Activated naive CD4-positive, alpha-beta T cell treated with anti-CD3 and anti-CD28 coated beads, Interleukin-2, amount 10 ng/mL, durations not matched to agents 7 days and 5 days (primary cell): ENCODE results near the gene LCOR.
A peak's percentile ranks its signal among the peaks of the same experiment; 100 is the strongest.
"Not testable (repeated sequence)": the region's sequence is repeated elsewhere in the genome, so short reads cannot be mapped to it uniquely, and the experiment has no call there.

Experiments
- CTCF ChIA-PET: fragments of 350-600 bp; sonication (Branson Sonifier 250); formaldehyde crosslinking; loops from one replicate; lab custom pipeline; 2021; ENCODE audit warnings: antibody characterized with exemption; lab: Charles Lee
- DNase-seq: peaks from one replicate; pipeline ENCODE4 v3.0.0-alpha.2; 2020
- H3K27ac Mint-ChIP-seq: one replicate; pipeline ENCODE4 v1.8.0; 2021; ENCODE audit warnings: mild to moderate bottlenecking, moderate library complexity, mixed read lengths
- H3K27me3 Mint-ChIP-seq: one replicate; pipeline ENCODE4 v1.8.0; 2021; ENCODE audit warnings: mild to moderate bottlenecking, mixed read lengths
- H3K36me3 Mint-ChIP-seq: one replicate; pipeline ENCODE4 v1.8.0; 2021; ENCODE audit warnings: mixed read lengths
- H3K4me1 Mint-ChIP-seq: one replicate; pipeline ENCODE4 v1.8.0; 2021; ENCODE audit warnings: mixed read lengths
- H3K4me3 Mint-ChIP-seq: one replicate; pipeline ENCODE4 v1.8.0; 2021; ENCODE audit warnings: mild to moderate bottlenecking, moderate library complexity, mixed read lengths
- H3K9me3 Mint-ChIP-seq: one replicate; pipeline ENCODE4 v1.8.0; 2021; ENCODE audit warnings: mixed read lengths

Gene LCOR

DNA sequence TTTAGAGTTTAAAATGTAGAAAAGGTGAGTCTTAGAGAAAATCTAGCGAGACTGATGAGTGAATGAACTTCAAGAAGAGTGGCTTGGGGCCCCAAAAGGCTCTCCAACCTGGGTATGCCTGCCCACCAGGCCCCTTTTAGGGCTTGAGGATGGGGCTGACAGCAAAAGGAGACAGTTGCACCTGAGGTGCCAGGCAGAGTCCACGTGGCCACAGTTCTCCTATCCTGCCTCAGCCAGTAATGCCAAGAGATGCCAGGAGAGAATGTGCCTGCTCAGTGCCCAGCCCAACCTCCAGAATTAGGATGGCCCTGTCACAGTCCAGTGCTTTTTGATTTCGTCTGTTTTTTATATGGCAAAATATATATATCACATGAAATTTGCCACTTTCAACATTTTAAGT lies 197.2 kb downstream of the LCOR start:
- Mint-ChIP-seq H3K4me1 (no peaks in the 10 kb centered on the region), H3K4me3 (no peak overlapping the region), H3K27me3 (peaks cover under 1% of the 10 kb centered on the region), H3K9me3 (no peaks in the 10 kb centered on the region), H3K27ac (no peak overlapping the region), H3K36me3 (no peaks in the 10 kb centered on the region)
- no peak for DNase-seq
- CTCF ChIA-PET, result interaction anchor here (6.2 kb wide), 1 partner anchor 8 kb away, joined by 55 read pairs; no protein-coding TSS in a partner anchor

DNA sequence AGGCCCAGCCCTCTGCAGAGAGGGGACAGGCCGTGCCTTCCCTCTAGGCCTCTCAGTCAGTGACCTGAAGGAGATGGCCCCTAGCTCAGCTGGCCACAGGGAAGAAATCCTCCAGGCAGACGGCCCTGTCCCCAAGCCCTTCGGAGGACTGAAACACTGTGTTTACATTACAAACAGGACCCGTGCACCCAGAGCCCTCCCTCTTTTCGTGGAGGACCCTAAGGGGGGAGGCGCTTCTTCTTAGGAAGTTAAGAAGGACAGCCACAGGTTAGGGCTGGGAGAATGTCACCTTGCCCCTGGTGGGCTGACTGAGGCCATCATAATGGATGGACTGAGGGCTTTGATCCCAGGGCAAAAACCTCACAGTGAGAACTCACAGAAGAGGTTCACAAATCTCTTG lies 198.8 kb downstream of the LCOR start:
- Mint-ChIP-seq H3K27ac (no peak overlapping the region), H3K9me3 (no peaks in the 10 kb centered on the region), H3K27me3 (peaks cover 10% of the 10 kb centered on the region), H3K4me3 (no peak overlapping the region), H3K4me1 (no peaks in the 10 kb centered on the region), H3K36me3 (no peaks in the 10 kb centered on the region)
- CTCF ChIA-PET, result interaction anchor here (0.5 kb wide), 1 partner anchor 608 kb away, joined by 3 read pairs; no protein-coding TSS in a partner anchor
- no peak for DNase-seq

DNA sequence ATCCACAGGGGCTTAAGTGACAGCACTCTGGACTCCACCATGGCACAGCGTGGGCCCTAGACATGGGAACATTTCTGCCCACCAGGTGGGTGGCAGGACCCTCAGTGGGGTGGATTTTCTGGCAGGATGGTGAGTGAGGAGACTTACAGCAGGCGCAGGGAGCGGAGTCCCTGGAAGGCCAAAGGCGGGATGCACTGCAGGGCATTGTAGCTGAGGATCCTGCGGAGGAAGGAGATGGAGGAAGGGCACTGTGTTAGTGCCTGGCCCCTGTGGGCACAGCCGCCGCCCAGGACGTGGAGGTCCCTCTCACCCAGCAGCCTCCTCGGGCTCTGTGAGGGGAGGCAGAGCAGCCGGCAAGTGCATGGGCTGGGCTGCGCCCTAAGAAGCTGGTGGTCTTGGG lies 199.4 kb downstream of the LCOR start:
- Mint-ChIP-seq H3K27me3 (peaks cover 10% of the 10 kb centered on the region), H3K27ac (no peak overlapping the region), H3K36me3 (no peaks in the 10 kb centered on the region), H3K4me3 (no peak overlapping the region), H3K4me1 (no peaks in the 10 kb centered on the region), H3K9me3 (no peaks in the 10 kb centered on the region)
- CTCF ChIA-PET, result interaction anchor here (0.5 kb wide), 2 partner anchors 23 to 609 kb away, joined by 3 to 4 read pairs; no protein-coding TSS in a partner anchor
- no peak for DNase-seq

DNA sequence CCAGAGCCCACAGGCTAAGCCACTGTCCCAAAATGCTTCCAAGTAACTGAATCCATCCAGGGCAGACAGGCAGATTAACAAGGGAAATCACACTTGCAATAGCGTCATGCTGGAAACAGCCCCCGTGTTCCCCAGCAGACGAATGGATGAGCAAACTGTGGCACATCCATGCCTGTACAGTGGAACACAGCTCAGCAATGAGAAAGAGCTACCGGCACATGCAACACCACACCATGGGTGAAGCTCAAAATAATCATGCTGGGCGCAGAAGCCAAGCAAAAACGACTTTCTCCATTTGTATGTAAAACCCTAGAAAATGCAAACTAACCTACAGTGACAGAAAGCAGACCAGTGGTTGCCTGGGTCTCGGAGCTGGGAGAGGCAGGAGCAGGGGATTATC lies 200.5 kb downstream of the LCOR start:
- Mint-ChIP-seq H3K4me3 (no peak overlapping the region), H3K27me3 (peaks cover 10% of the 10 kb centered on the region), H3K9me3 (no peaks in the 10 kb centered on the region), H3K4me1 (peaks cover 5% of the 10 kb centered on the region), H3K27ac (no peak overlapping the region), H3K36me3 (no peaks in the 10 kb centered on the region)
- CTCF ChIA-PET, result no interaction called here
- DNase-seq, result no peak

DNA sequence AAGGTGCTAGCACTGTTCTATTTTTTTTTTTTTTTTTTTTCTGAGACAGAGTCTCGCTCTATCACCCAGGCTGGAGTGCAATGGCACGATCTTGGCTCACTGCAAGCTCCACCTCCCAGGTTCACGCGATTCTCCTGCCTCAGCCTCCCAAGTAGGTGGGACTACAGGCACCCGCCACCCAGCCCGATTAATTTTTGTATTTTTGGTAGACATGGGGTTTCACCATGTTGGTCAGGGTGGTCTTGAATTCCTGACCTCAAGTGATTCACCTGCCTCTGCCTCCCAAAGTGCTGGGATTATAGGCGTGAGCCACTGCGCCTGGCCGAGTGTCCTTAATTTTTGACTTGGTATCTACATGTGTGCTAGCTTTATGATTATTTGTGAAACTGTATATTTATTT lies 201.7 kb downstream of the LCOR start:
- H3K4me3 Mint-ChIP-seq, H3K27ac Mint-ChIP-seq, CTCF ChIA-PET, DNase-seq, H3K36me3 Mint-ChIP-seq, H3K9me3 Mint-ChIP-seq: not testable (repeated sequence)
- peaks cover 11% of the 10 kb centered on the region for H3K4me1 Mint-ChIP-seq
- peaks cover 10% of the 10 kb centered on the region for H3K27me3 Mint-ChIP-seq

DNA sequence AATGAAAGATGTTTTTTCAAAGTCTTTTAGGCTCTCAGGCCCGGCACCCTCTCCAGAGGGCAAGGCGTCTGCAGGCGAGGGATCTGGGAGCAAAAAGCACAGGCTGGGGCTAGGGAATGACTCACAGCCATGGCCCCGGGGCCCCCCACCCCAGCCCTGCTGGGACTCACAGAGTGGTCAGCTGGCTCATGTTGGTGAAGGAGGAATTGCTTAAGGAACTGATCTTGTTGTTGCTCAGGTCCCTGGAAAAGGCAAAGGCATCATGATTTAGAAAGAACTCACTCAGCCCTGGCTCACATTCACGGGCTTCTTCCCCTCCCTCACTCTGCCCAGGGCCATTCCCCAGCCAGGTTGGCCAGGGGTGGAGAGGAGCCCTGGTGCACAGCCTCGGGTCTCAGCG lies 202.2 kb downstream of the LCOR start:
- CTCF ChIA-PET, result interaction anchor here (5.8 kb wide), 1 partner anchor 8 kb away, joined by 55 read pairs; no protein-coding TSS in a partner anchor
- no peak for DNase-seq
- Mint-ChIP-seq H3K4me1 (peaks cover 11% of the 10 kb centered on the region), H3K27ac (no peak overlapping the region), H3K36me3 (no peaks in the 10 kb centered on the region), H3K9me3 (no peaks in the 10 kb centered on the region), H3K4me3 (no peak overlapping the region), H3K27me3 (peaks cover 10% of the 10 kb centered on the region)

DNA sequence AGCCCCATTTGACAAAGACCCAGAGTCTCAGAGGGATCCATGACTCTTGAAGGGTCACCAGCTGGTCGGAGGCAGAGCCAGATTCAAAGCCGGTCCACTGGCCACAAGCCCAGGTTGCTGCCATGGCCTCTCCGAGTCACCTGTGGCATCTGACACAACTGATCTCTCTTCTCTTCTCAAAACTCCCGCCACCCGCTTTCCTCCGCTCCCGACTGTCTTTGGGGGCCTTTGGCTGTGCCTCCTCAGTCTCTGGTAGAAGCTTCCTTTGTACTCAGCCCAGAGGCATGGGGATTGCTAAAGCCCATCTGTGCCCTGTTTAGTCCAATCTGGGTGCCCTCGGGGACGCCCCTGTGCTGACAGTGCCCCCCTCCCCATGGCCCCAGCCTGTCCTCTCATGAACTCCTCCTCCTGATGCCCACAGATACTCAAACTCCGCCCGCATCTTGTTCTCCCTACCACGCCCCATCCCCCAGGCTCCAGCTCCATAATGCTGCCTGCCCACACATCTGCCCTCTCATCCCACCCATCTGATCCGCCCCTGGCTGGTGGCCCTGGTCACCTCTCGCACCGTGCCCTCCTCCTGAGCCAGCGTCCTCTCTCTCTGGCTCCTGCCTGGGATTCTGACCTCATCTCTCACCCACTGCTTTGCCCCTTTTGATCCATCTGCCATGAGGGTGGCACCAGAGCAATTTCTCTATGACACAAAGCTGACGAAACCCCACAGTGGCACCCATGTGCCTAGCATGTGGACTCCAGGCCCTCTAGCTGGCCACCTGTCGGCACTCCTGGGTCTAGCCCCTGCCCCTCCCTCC lies 203.1 kb downstream of the LCOR start:
- CTCF ChIA-PET, result interaction anchor here (5.8 kb wide), 1 partner anchor 9 kb away, joined by 55 read pairs; no protein-coding TSS in a partner anchor
- peaks cover 10% of the 10 kb centered on the region for H3K27me3 Mint-ChIP-seq
- no peaks in the 10 kb centered on the region for H3K9me3 Mint-ChIP-seq
- peaks cover 11% of the 10 kb centered on the region for H3K4me1 Mint-ChIP-seq
- H3K27ac Mint-ChIP-seq, result no peak overlapping the region
- H3K36me3 Mint-ChIP-seq, result no peaks in the 10 kb centered on the region
- no peak overlapping the region for H3K4me3 Mint-ChIP-seq
- DNase-seq, result no peak

DNA sequence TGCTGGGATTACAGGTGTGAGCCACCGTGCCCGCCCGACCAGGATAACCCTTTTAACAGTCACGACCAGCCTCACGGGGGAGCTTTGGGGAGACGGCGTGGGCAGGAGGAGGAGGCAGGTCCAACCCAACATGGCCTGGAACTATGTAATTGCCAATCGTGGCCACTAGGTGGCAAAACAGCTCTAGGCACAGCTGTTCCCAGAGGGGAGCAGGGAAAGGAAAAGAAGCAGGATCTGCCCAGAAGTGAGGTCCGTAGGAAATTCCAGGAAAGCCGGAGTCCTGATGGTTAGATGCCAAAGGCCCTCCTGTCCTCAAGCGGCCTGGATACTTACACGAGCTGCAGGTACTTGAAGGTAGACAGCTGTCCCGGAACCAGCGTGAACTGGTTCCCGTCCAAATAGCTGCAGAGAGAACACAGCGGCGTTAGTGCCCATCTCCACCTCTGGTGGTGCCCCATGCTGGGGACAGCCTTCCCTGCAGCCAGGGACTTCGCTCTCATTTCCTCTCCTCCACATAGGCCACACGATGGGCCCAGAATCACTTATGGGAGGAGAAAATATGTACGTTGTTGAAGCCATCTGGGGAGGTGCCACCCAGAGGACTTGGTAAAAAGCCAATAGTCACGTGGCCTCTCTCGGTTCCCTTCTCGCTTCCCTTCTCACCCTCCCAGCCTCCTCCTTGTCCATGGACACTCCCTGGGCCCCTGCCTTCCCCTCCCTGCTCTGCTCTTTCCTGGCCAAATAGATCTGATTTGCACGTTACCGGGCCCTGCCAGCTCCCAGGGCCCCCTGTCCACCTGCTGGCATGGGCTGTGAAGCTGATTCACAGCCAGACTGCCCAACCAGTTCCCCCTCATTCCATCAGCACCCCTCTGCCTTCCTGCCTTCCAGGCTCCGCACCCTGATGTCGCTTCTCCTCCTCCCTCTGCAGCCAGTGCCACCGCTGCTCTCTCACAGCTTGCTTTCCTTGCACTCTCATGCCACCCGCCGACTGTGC lies 205.6 kb downstream of the LCOR start:
- H3K36me3 Mint-ChIP-seq, result no peaks in the 10 kb centered on the region
- H3K4me3 Mint-ChIP-seq, result peak overlapping the region; percentile 43
- peaks cover 10% of the 10 kb centered on the region for H3K27me3 Mint-ChIP-seq
- H3K9me3 Mint-ChIP-seq, result no peaks in the 10 kb centered on the region
- no peak overlapping the region for H3K27ac Mint-ChIP-seq
- H3K4me1 Mint-ChIP-seq, result peaks cover 11% of the 10 kb centered on the region
- DNase-seq, result peak; percentile 80
- CTCF ChIA-PET, result interaction anchor here (0.5 to 5.8 kb wide), 27 partner anchors 9 to 601 kb away, joined by 3 to 55 read pairs (median 5); no protein-coding TSS in a partner anchor

DNA sequence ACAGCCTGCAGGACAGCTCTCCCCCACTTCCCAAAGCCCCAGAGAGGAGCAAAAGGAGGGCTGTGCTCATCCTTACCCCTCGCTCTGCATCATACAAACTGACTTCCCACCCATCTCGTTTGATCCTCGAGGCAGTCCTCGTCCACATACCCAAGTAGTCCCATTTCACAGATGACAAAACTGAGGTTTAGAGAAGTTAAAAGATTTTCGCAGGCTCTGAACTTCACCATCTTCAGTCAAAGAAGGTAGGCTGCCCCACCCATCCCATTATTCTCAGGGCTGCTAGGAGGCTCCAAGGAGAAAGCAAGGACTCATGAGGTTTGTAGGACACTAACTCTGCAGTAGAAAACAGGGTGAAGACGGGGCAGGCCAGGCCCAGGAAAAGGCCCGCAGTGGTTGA lies 206.6 kb downstream of the LCOR start:
- Mint-ChIP-seq H3K27ac (no peak overlapping the region), H3K4me3 (no peak overlapping the region), H3K4me1 (peaks cover 11% of the 10 kb centered on the region), H3K9me3 (no peaks in the 10 kb centered on the region), H3K27me3 (peaks cover 10% of the 10 kb centered on the region), H3K36me3 (no peaks in the 10 kb centered on the region)
- CTCF ChIA-PET, result interaction anchor here (1.2 to 5.8 kb wide), 7 partner anchors 8 to 171 kb away, joined by 3 to 55 read pairs (median 8); no protein-coding TSS in a partner anchor
- no peak for DNase-seq

DNA sequence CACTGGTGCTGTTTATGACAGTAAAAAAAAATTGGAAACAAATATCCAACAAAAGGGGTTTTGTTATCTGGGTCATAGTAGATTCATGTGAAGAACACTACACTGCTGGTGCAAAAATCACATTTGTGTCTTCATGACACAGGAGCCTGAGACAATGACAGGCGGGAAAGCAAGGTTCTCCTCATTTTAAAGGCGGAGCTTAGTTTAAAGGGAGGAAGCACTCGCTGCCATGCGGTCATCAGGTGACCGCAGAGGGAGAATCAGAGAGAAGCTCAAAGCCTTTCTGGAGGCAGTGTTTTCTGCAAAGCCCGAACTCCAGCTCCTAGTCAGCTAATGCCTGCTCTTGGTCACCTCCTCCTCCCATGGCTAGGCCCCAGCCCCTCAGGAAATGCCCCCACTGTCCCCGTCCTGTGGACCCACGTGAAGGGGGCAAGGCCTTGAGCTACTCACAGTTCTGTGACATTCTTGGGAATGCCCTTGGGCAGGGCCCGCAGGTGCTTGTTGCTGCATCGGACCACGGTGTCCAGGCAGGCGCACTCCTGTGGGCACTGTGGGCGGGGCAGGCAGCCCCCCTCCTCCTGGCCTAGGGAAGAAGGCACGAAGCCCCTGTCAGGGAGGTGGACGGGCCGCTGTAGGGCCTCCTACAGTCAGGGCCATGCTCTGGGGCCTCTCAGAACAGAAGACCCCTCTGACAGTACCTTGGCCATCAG lies 207.6 kb downstream of the LCOR start:
- no peaks in the 10 kb centered on the region for H3K36me3 Mint-ChIP-seq

DNA sequence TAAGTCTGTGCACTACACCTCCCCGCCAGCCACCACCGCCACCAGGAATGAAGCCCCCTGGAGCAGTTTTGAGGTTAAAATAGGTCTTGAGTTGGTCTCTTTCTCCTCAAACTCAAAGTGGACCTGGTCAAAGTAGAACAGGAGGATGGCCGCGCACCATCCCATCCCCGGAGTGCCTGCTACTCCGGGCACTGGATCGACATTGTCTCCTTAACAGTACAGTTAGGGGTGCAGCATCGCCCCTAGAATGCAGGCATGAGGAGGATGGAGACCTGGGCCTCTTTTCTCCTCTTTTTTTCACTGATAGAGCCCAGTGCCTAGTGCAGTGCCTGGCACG lies 208.1 kb downstream of the LCOR start:
- Mint-ChIP-seq H3K4me3 (no peak overlapping the region), H3K4me1 (peaks cover 11% of the 10 kb centered on the region), H3K27ac (no peak overlapping the region), H3K27me3 (no peaks in the 10 kb centered on the region), H3K36me3 (no peaks in the 10 kb centered on the region), H3K9me3 (no peaks in the 10 kb centered on the region)
- no peak for DNase-seq
- CTCF ChIA-PET, result interaction anchor here (5.8 kb wide), 1 partner anchor 14 kb away, joined by 55 read pairs; no protein-coding TSS in a partner anchor

More for the DNA sequence above, 207.6 kb downstream of the LCOR start:
- H3K9me3 Mint-ChIP-seq, result no peaks in the 10 kb centered on the region
- H3K27ac Mint-ChIP-seq, result no peak overlapping the region
- peaks cover 5% of the 10 kb centered on the region for H3K27me3 Mint-ChIP-seq
- peaks cover 11% of the 10 kb centered on the region for H3K4me1 Mint-ChIP-seq
- no peak overlapping the region for H3K4me3 Mint-ChIP-seq
- DNase-seq, result no peak
- CTCF ChIA-PET, result interaction anchor here (1.2 to 5.8 kb wide), 2 partner anchors 14 to 170 kb away, joined by 3 to 55 read pairs; no protein-coding TSS in a partner anchor

DNA sequence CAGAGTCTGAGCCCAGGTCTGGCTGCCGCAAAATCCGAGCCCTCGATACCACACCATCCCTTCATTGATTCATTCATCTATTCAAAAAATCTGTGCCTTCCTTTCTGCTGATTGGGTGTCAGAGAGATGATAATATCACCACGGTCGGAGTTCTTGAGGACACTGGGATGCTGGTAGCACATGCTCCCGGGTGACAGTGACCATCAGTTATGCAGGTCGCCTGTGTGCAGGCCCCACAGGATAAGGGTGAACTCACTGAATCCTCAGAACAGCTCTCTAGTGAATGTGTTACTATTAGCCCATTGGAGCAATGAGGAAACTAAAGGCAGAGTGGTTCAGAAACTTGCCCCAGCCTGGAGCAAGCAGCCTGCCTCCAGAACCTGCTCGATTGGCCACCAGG lies 208.6 kb downstream of the LCOR start:
- H3K9me3 Mint-ChIP-seq, result no peaks in the 10 kb centered on the region
- no peak for DNase-seq
- no peaks in the 10 kb centered on the region for H3K27me3 Mint-ChIP-seq
- CTCF ChIA-PET, result no interaction called here
- H3K27ac Mint-ChIP-seq, result no peak overlapping the region
- H3K36me3 Mint-ChIP-seq, result no peaks in the 10 kb centered on the region
- peaks cover 11% of the 10 kb centered on the region for H3K4me1 Mint-ChIP-seq
- no peak overlapping the region for H3K4me3 Mint-ChIP-seq

DNA sequence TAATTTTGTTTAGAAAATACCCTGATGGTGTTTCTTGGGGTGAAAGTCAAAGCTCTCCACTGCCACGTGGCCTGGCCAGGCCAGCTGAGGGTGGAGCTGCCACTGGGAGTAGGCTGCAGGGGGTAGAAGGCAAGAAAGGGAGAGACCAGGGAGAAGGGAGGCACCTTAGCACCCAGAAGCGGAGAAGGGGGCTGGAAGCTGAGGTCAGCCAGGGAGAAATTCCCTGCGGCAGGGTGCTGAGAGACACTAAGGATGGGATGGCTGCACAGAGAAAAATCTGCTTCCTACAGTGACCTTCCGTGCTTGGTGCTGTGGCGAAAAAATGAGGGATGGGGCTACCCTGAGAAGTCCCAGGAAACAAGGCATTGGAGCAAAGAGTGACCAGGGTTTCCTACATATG lies 210.0 kb downstream of the LCOR start:
- Mint-ChIP-seq H3K27me3 (no peaks in the 10 kb centered on the region), H3K4me1 (peaks cover 11% of the 10 kb centered on the region), H3K9me3 (no peaks in the 10 kb centered on the region), H3K36me3 (no peaks in the 10 kb centered on the region), H3K27ac (no peak overlapping the region), H3K4me3 (no peak overlapping the region)
- CTCF ChIA-PET, result no interaction called here
- no peak for DNase-seq
